MCF 10A (cell line): ENCODE results near the gene ENPP7. TPM values are rescaled to one million over a fixed set of nuclear protein-coding genes. Genes with fewer than 3 reads are reported as not detected.

Experiments
- BruUV-seq: library from RNA; stranded (reverse); fragments of 400-500 nt; replicated peaks from 2 replicates; lab custom pipeline; 2021; lab: Mats Ljungman, UMichigan
- CTCF ChIA-PET: fragments of 300-600 bp; sonication (Branson Sonifier 250); formaldehyde crosslinking; extraction: SDS; loops from one replicate; lab custom pipeline; 2021; ENCODE audit warnings: antibody characterized with exemption, inconsistent platforms; lab: Yijun Ruan, JAX
- POLR2A ChIA-PET: fragments of 300-600, 350-650 bp; sonication (Branson Sonifier 250); formaldehyde crosslinking; extraction: SDS; loops from one replicate; lab custom pipeline; 2020; ENCODE audit warnings: antibody characterized with exemption, inconsistent platforms; lab: Yijun Ruan, JAX
- DNase-seq: peaks from one replicate; pipeline ENCODE4 v3.0.0-alpha.2; 2018; ENCODE audit not compliant: unreplicated experiment
- H3K27ac Mint-ChIP-seq: one replicate; pipeline ENCODE4 v1.8.0; 2022; ENCODE audit warnings: mild to moderate bottlenecking, low read depth, mixed read lengths; ENCODE audit not compliant: unreplicated experiment
- H3K27me3 Mint-ChIP-seq: one replicate; pipeline ENCODE4 v1.8.0; 2022; ENCODE audit warnings: mixed read lengths; ENCODE audit not compliant: insufficient read depth, unreplicated experiment
- H3K36me3 Mint-ChIP-seq: one replicate; pipeline ENCODE4 v1.8.0; 2022; ENCODE audit warnings: mild to moderate bottlenecking, moderate library complexity, mixed read lengths; ENCODE audit not compliant: insufficient read depth, unreplicated experiment
- H3K4me1 Mint-ChIP-seq: one replicate; pipeline ENCODE4 v1.8.0; 2022; ENCODE audit warnings: mixed read lengths; ENCODE audit not compliant: insufficient read depth, unreplicated experiment
- H3K4me3 Mint-ChIP-seq: one replicate; pipeline ENCODE4 v1.8.0; 2022; ENCODE audit warnings: mild to moderate bottlenecking, moderate library complexity, mixed read lengths; ENCODE audit not compliant: unreplicated experiment
- H3K9me3 Mint-ChIP-seq: one replicate; pipeline ENCODE4 v1.8.0; 2022; ENCODE audit warnings: mixed read lengths; ENCODE audit not compliant: unreplicated experiment
- CTCF ChIP-seq: fragments of 200-600 bp; IDR thresholded peaks from one replicate; pipeline ENCODE4 v1.8.0; 2022; ENCODE audit warnings: antibody characterized with exemption, mild to moderate bottlenecking; ENCODE audit not compliant: unreplicated experiment
- intact Hi-C: fragments of 100-400 bp; cut with micrococcal nuclease; formaldehyde crosslinking; loops from 2 replicates; pipeline ENCODE4 v1.14.1; 2022
- total RNA-seq: library from RNA; stranded (reverse); gene quantifications from 2 replicates; pipeline ENCODE4 v1.2.3, GENCODE V29; 2022

ENPP7 gene
- total RNA-seq, 1 experiment from 2014 or later, result not detected

DNA sequence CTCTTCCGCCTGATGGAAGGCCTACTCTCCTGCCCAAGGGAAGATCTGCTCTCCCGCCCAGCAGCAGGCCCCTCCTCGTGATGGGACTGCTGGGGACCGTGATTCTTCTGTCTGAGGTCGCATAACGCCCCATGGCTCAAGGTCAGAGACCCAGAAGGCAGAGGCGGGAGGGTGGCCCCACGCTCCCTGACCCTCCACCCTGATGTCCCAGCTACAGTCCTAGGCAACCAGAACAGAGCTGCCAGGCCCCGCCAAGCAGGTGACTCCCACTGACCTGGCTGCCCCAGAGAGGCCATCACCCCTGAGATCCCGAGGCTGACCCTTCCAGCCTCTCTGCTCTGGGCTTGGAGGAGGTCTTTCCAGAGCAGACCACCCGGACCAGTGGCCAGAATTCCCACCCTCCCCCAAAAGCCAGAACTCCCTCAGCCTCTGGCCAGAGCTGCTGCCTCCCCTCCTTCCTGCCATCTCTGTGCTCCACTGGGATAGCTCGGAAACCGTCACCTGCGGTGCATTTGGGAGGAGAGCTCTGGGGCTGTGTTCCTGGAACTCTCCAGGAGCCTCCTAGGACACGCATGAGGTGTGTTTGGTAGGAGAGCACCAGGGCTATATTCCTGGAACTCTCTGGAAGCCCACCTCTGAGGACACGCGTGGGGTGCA lies 7.3 kb downstream of the ENPP7 start:
- Mint-ChIP-seq H3K27me3 (peaks cover 36% of the 10 kb centered on the region), H3K36me3 (no peaks in the 10 kb centered on the region), H3K4me1 (peaks cover 14% of the 10 kb centered on the region), H3K4me3 (no peak overlapping the region), H3K9me3 (no peaks in the 10 kb centered on the region), H3K27ac (no peak overlapping the region)
- intact Hi-C loops, result no loop called here
- CTCF ChIA-PET, result interaction anchor here (0.7 to 0.8 kb wide), 3 partner anchors 29 to 253 kb away, joined by 3 to 6 read pairs (median 3); partner anchors contain the start of gene CBX8
- POLR2A ChIA-PET, result interaction anchor here (0.5 kb wide), 1 partner anchor 885 kb away, joined by 3 read pairs; no protein-coding TSS in a partner anchor
- TF ChIP-seq CTCF, result no peak
- no TSS peak for BruUV-seq
- DNase-seq, result no peak

DNA sequence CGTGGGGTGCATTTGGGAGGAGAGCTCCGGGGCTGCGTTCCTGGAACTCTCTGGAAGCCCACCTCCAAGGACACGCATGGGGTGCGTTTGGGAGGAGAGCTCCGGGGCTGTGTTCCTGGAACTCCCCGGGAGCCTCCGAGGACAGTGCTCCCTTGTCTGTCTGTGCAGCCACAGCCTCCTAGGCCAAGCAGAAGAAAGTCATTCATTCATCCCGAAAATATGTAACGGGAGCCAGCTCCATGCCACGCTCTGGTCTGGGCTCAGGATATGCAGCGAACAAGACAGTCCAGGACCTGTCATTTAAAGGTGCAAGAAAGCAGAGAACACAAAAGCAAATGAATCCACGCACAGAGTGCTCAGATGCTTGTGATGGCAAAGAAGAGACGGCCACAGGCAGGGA lies 7.9 kb downstream of the ENPP7 start:
- DNase-seq, result no peak
- no peaks in the 10 kb centered on the region for H3K36me3 Mint-ChIP-seq
- ChIA-PET CTCF (interaction anchor here (0.7 to 1.1 kb wide), 4 partner anchors 15 to 252 kb away, joined by 3 to 6 read pairs (median 3); partner anchors contain the start of gene CBX8), POLR2A (no interaction called here)
- H3K4me3 Mint-ChIP-seq, result no peak overlapping the region
- no TSS peak for BruUV-seq
- no peaks in the 10 kb centered on the region for H3K9me3 Mint-ChIP-seq
- H3K27ac Mint-ChIP-seq, result peak overlapping the region; percentile 36
- H3K4me1 Mint-ChIP-seq, result peaks cover 10% of the 10 kb centered on the region
- H3K27me3 Mint-ChIP-seq, result peaks cover 36% of the 10 kb centered on the region
- intact Hi-C loops, result no loop called here
- no peak for TF ChIP-seq CTCF

GRCh38 chr17:79739148-79740062 lies 8.7 kb downstream of the ENPP7 start:
- H3K9me3 Mint-ChIP-seq, result no peaks in the 10 kb centered on the region
- peaks cover 36% of the 10 kb centered on the region for H3K27me3 Mint-ChIP-seq
- ChIA-PET CTCF (interaction anchor here (0.6 to 1.9 kb wide), 8 partner anchors 14 to 695 kb away, joined by 3 to 5 read pairs (median 3); no protein-coding TSS in a partner anchor), POLR2A (interaction anchor here (0.5 kb wide), 1 partner anchor 57 kb away, joined by 5 read pairs; the partner anchor contains the start of gene CBX8)
- DNase-seq, result no peak
- intact Hi-C loops, result loop anchor here (10.0 kb wide), 1 partner anchor 95 kb away; the partner anchor contains the start of gene CBX4
- H3K27ac Mint-ChIP-seq, result peak overlapping the region; percentile 36
- no peak overlapping the region for H3K4me3 Mint-ChIP-seq
- BruUV-seq, result no TSS peak
- H3K4me1 Mint-ChIP-seq, result peaks cover 10% of the 10 kb centered on the region
- no peak for TF ChIP-seq CTCF
- H3K36me3 Mint-ChIP-seq, result no peaks in the 10 kb centered on the region

- no peak for DNase-seq
- ChIA-PET POLR2A (interaction anchor here (0.7 kb wide), 1 partner anchor 61 kb away, joined by 3 read pairs; no protein-coding TSS in a partner anchor), CTCF (interaction anchor here (0.7 to 2.1 kb wide), 13 partner anchors 13 to 266 kb away, joined by 3 to 18 read pairs (median 4); no protein-coding TSS in a partner anchor)
- intact Hi-C loops, result loop anchor here (10.0 kb wide), 1 partner anchor 94 kb away; the partner anchor contains the start of gene CBX4
- H3K27ac Mint-ChIP-seq, result no peak overlapping the region
- BruUV-seq, result no TSS peak
- H3K9me3 Mint-ChIP-seq, result no peaks in the 10 kb centered on the region
- no peak overlapping the region for H3K4me3 Mint-ChIP-seq
- H3K4me1 Mint-ChIP-seq, result peaks cover 10% of the 10 kb centered on the region
- H3K27me3 Mint-ChIP-seq, result peaks cover 36% of the 10 kb centered on the region
- H3K36me3 Mint-ChIP-seq, result no peaks in the 10 kb centered on the region
- no peak for TF ChIP-seq CTCF
Measured at GRCh38 chr17:79740413-79740812, 9.7 kb downstream of the ENPP7 start.
